Activated naive CD8-positive, alpha-beta T cell treated with anti-CD3 and anti-CD28 coated beads, Interleukin-2, amount 50 U/mL, for 16 hours (primary cell): ENCODE measurements around the gene DTX1.
"Not testable (repeated sequence)": the region's sequence is repeated elsewhere in the genome, so short reads cannot be mapped to it uniquely, and the experiment has no call there.

ENCODE experiments used
- DNase-seq: peaks from one replicate; pipeline ENCODE4 v3.0.0-alpha.2; 2020; ENCODE audit warnings: low read depth, low spot score

The DTX1 gene

GRCh38 chr12:113136128-113136989 is 79.8 kb downstream of the DTX1 start:
- DNase-seq = peak; percentile 11

- DNase-seq = no peak
These were observed 80.5 kb downstream of the DTX1 start for GRCh38 chr12:113136990-113137511.

- no peak for DNase-seq
These were observed 81.6 kb downstream of the DTX1 start for GRCh38 chr12:113137861-113138783.

GRCh38 chr12:113138826-113139225 is 82.3 kb downstream of the DTX1 start:
- DNase-seq = no peak

- no peak for DNase-seq
These were observed 84.2 kb downstream of the DTX1 start for GRCh38 chr12:113140706-113141105.

GRCh38 chr12:113141716-113142115 is 85.2 kb downstream of the DTX1 start:
- not testable (repeated sequence) for DNase-seq

- no peak for DNase-seq
These were observed 85.8 kb downstream of the DTX1 start for GRCh38 chr12:113142173-113142885.

GRCh38 chr12:113142886-113143332 is 86.4 kb downstream of the DTX1 start:
- DNase-seq = no peak

- DNase-seq = no peak
These were observed 87.4 kb downstream of the DTX1 start for GRCh38 chr12:113143959-113144358.

- DNase-seq = no peak
These were observed 88.3 kb downstream of the DTX1 start for GRCh38 chr12:113144806-113145205.

- DNase-seq = no peak
These were observed 89.4 kb downstream of the DTX1 start for GRCh38 chr12:113145720-113146551.

- no peak for DNase-seq
These were observed 90.5 kb downstream of the DTX1 start for GRCh38 chr12:113146999-113147398.
